Nasal cavity respiratory epithelium epithelial cell of viscerocranial mucosa (primary cell): Measurements from ENCODE around the gene LTO1. TPM values are rescaled to one million over a fixed set of nuclear protein-coding genes. Genes with fewer than 3 reads are reported as not detected.

Experiments
- total RNA-seq: library from RNA; depleted of rRNA; stranded (reverse); fragments of >200 nt; gene quantifications from 2 replicates; pipeline ENCODE4 v1.2.3, GENCODE V29; 2014

The LTO1 gene, protein sequence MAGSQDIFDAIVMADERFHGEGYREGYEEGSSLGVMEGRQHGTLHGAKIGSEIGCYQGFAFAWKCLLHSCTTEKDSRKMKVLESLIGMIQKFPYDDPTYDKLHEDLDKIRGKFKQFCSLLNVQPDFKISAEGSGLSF
- total RNA-seq, result 16.7 and 29.7 TPM in 2 replicates

DNA sequence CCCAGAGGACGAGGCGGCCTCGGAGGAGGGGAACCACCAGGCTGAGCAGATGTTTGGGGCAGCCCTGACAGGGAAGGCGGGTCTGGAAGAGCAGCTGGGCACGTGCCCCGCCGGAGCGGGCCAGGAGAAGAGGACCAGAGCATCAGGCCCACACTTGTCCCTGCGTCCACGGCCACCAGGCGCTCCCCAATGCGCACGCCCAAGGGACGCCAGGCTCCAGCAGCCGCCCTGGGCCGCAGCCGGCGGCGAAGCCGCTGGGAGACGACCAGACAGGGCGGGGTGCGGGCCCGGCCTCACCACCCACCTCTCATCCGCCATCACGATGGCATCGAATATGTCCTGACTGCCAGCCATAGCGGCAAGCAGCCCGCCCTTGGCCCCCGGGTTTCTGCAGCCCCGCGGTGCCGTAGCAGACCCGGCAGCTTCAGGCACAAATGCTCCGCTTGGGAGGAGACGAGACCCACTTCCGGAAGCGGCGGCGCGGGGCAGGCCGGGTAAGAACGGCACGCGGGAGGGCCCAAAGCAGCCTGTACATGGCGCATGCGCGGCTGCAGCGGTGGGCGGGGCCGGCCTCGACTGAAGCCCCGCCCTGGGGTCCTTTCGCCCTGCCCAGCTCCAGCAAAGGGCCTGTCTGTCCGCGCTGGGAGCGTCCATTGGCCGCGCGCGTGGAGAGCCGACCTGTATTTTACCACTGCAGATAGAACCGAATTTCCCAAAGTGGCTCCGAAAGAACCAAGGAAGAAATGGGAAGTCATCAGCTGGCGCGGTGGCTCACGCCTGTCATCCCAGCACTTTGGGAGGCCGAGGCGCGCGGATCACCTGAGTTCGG, at the start of gene LTO1:
TSS of gene LTO1 (minus strand) at position 468 of the 829 bp plus-strand sequence. CDS start at position 354, 114 bp downstream.

DNA sequence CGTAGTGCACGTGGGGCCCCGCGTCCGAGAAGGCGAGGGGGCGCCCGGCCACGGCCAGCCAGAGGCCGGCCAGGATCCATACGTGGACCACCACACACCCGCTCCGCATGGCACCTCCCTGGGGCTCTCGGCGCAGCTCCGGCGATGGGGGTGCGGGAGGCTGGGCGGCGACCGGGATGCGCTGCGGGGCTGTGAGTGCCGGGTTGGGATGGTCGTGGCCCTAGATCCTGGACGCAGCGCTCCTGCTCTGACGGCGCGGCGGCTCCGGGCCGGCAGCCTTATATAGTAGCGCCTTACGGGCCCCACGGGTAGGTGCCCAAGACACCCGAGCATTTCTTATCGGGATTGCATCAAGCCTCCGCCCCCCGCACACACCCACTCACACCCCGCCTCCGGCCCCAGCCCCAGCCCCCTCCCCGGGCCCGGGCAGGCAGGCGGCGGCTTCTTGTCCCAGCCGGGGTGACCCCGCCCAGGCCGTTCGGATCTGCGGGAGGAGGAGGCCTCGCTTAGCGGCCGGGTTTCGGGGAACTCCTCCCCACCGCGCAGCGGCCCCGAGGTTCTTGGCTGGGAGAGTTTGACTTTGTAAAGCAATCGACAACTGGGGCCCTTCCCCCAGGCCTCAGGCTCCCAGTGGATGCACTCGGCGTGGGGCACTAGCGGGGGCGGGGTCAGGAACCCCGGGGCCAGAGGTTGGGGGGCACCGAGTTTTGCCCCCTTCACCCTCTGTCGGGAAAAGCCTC, 28.8 kb upstream of the LTO1 start, which contains the start of gene FGF19:
TSS of gene FGF19 (minus strand) at position 255 of the 740 bp plus-strand sequence. CDS start at position 109, 146 bp downstream.

DNA sequence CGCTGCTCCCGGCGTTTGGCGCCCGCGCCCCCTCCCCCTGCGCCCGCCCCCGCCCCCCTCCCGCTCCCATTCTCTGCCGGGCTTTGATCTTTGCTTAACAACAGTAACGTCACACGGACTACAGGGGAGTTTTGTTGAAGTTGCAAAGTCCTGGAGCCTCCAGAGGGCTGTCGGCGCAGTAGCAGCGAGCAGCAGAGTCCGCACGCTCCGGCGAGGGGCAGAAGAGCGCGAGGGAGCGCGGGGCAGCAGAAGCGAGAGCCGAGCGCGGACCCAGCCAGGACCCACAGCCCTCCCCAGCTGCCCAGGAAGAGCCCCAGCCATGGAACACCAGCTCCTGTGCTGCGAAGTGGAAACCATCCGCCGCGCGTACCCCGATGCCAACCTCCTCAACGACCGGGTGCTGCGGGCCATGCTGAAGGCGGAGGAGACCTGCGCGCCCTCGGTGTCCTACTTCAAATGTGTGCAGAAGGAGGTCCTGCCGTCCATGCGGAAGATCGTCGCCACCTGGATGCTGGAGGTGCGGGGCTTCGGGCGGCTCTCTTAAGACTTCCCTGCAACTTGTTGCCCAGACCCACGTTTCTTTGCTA, 34.1 kb downstream of the LTO1 start, which contains the start of gene CCND1:
TSS of gene CCND1 (plus strand) at position 162 of the 587 bp plus-strand sequence. CDS start at position 320, 158 bp downstream.

Other genes starting within 250 kb of the LTO1 start
- gene LINC01488, start 193.7 kb downstream of the LTO1 start, total RNA-seq, result not detected in 2 replicates
- 90.9 and 423 TPM in 2 replicates for gene CCND1, start 34.2 kb downstream of the LTO1 start, total RNA-seq
- gene FGF19, start 28.7 kb upstream of the LTO1 start, total RNA-seq, result under 0.01 TPM in 1 of 2 replicates, not detected in the other
- not detected in 2 replicates for gene FGF4, start 100.0 kb upstream of the LTO1 start, total RNA-seq
- not detected in 2 replicates for gene FGF3, start 144.1 kb upstream of the LTO1 start, total RNA-seq